ENCODE results near the gene PIP4K2A.

PIP4K2A gene

DNA sequence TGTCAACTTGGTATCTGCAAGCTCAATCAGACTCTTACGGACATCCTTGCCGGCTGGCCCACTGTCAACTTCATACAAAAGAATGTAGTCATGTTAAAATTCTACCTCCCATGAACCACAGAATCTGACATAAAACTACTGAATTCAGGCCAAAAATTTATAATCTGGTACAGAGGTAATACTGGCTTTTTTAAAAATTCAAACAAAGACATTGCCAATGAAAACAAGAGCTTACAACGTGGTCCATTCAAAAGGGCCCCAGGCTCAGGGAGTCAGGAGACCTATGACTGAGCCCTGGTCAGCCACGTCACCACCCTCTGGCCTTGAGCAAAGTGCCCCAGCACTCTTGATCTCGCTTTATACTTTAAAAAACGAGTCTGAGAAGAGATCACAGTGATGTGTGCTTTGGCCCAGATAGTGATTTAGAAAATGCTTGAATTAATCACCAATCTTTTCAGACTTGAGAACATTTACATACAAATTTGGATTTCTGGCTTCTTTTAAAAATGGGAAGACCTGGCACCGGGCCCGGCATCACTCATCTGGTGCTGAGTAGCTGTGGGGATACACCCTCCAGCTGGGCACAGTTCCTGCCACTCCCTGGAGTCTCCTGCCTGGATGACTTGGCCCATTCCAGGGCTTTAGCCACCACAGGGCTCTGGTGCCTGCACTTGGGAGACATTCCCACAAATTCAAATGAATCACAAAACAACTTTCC lies 94.1 kb downstream of the PIP4K2A start:
- DNase-seq (ENCODE audit: low read depth, low spot score) = peak; percentile 88

DNA sequence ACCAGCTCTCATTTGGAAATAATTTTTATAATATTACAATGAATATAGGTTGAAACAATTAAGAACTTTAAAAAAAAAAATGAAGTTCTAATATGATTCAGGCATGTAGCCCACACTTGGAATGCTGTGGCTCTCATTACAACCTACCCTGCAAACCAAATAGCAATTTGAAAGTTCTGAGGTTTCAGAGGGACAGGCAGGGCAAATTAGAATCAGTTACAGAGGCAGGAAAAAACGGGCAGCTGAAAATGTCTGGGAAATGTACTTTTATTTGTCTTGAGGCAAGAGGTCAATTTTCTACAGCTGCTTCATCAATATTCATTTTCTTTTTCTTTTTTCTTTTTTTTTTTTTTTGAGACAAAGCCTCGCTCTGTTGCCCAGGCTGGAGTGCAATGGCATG lies 95.3 kb downstream of the PIP4K2A start:
- no peak for DNase-seq (ENCODE audit: low read depth, low spot score)

- no peak for DNase-seq (ENCODE audit: low read depth, low spot score)
These were observed 96.1 kb downstream of the PIP4K2A start for GRCh38 chr10:22618078-22618785.

DNA sequence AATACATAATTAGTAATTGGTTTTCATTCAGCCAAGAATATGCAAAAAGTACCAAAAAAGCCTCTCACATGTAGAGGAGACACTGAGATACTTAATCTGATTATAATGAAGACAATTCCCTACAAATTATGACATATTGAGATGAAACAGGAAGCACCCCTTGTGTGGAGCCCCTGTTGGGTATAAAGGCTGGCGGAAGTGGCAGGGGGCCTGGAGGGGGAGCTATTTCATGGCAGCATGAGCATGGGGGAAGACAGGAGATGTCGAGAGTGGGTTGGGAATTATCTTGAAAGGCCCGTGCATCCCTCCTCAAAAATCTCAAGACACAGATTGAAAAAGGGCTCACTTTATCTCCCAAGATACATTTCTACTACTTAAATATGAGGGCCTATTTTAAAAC lies 96.9 kb downstream of the PIP4K2A start:
- DNase-seq (ENCODE audit: low read depth, low spot score) = no peak

DNA sequence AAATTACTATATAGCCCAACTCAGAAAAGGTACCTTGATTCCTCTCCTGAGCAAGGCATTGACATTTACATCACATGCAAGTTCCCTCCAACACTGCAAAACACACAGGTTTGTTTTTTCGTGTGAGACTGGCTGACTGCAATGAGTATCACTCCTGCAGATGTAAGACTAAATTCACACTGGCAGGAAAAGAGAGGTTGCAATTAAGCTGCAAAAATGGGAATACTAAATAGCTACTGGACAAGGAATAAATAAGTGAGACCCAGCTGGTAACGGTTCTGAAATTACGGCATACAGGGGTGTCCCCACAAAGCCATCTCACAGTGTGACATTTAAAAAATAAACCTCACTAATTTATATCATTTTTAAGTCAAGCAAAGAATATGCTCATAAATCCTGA lies 97.3 kb downstream of the PIP4K2A start:
- no peak for DNase-seq (ENCODE audit: low read depth, low spot score)

DNA sequence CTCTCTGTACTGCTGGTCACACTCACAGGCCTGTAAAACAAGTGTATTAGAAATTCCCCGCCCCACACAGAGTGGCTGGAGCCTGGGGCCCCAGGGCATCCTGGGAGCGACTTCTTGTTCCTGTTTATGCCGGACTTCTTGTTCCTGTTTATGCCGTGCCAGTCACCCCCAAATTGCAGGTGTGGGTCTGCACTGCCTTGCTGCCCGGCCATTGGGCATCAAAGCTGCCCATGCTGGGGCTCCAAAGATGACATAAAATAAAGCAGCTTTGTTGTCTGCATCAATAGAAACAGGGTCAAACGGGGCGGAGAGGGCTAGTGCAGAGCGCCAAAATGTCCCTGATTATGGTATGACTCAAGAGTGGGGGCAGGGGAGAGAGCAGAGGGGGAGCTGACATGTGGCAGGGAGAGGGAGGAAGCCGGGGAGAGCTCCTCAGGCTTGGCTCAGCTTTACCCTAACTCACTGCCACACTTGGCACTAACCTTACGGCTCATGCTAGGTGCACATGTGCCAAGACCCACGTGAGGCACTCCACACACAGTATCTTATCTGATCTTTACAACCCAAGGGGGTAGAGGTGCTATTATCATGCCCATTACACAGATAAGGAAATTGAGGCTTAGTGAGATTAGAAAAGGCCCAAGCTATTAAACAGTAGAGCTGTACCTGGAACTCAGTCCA lies 98.4 kb downstream of the PIP4K2A start:
- DNase-seq (ENCODE audit: low read depth, low spot score) = no peak

DNA sequence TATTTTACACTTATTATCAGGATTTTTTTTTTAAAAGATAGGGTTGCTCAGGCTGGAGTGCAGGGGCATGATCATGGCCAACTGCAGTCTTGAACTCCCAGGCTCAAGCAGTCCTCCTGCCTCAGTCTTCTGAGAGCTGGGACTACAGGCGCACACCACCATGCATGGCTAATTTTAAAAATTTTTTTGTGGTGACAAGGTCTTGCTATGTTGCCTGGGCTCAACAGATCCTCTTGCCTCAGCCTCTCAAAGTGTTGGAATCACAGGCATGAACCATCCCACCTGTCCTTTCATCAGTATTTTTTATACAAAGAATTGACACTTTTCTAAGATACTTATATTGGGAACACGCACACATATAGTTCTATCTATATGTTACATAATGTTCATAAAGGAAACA lies 99.3 kb downstream of the PIP4K2A start:
- DNase-seq (ENCODE audit: low read depth, low spot score) = no peak

DNA sequence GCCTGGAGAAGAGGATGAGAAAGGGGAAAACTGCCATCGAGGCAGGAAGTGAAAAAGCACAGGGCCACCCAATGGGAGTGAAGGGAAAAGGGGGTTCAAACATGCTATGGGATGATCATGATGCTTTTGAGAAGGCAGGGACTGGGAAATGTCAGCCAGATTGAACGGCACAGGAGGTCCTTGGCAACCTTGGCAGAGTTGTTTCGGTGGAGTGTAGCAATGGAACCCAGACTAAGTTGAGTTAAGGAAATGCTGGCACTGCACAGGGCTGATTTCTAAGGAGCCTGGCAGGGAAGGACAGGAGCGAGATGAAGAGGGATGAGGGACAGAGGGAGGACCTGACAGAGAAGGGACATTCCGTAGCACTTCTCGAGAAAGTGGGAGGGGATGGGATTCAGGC lies 101.4 kb downstream of the PIP4K2A start:
- DNase-seq (ENCODE audit: low read depth, low spot score) = no peak

DNA sequence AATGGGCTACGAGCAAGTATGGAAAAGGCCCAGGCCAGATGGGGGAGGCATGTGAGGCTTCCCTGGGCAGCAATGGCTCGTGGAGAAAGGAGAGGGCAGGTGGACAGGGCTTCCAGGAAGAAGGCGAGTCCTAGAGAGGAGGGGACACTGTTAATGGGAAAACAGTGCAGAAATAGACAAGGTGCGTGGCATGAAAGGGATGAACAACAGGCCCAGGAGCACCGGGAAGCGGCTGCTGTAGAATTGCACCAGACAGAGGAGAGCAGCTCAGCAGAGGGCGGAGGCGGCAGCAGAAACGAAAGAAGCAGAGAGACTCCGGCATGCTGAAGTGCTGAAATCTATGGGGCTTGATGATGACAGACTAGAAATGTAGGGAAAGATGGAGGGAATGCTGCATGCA lies 102.1 kb downstream of the PIP4K2A start:
- no peak for DNase-seq (ENCODE audit: low read depth, low spot score)

DNA sequence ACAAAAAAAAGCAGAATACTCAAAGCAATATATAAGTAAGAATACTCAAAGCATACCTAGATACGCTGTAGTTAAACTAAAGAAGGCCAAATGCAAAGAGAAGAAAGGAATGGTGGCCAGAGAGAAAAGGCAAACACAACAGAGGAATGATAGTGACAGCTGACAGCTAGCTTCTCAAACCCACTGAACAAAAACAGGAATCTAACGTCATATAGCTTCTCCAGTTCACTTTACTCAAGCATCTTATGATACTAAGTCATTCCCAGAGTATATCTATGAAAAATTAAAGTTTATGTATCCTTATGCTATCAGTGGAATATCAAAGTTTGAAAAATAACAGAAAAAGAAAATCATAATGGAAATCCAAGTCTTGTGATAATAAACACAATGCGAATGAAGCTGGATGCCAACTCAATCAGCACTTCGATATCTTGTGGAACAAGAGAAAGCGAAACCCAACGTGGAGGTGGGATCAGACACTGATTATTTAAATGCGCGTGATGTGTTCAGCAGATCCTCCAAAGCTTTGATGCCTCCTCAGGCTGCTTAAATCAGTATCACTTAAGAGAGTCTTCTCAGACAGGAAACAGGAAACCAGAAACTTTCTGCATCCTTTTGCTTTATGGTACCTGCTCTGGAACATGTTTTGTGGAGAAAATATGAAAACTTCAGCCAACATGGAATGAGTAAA lies 102.8 kb downstream of the PIP4K2A start:
- DNase-seq (ENCODE audit: low read depth, low spot score) = no peak

DNA sequence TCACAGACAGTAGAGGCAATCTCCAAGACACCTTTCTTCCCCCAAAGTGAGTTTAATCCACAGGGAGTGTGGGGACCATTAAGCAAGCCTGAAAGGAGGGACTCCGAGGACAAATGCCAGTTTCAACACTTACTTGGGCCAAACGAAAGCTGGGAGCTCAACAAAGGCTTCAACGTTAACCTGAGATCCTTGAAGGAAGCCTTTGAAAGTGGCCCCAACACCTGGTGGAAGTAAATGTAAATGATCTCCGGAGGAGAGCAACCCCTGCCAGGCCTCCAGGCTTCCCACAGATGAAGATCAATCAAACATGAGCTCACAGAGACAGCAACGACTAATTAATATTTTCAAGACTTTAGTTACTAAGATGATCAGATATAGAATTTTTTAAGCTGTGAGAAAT lies 103.8 kb downstream of the PIP4K2A start:
- DNase-seq (ENCODE audit: low read depth, low spot score) = no peak

- no peak for DNase-seq (ENCODE audit: low read depth, low spot score)
These were observed 104.5 kb downstream of the PIP4K2A start for GRCh38 chr10:22609719-22610465.

DNA sequence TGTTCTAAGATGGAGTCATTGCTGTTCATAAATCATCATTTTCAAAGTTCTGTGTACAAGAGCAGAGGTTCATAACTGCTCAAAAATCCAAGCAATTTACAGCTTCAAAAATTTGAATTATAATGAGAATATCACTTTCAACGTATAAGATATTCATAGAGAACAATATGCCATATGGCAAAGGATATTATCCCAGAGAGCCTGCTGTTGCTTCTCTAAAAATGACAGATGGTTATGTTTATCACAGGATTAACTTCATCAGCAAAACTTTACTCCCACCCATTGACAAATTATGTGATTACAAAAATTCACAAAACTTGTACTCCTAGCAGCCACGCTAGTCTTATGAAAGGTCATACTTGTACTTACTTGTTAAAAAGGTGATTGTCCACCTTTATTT lies 105.1 kb downstream of the PIP4K2A start:
- DNase-seq (ENCODE audit: low read depth, low spot score) = no peak

GRCh38 chr10:22607261-22607660 lies 107.1 kb downstream of the PIP4K2A start:
- DNase-seq (ENCODE audit: low read depth, low spot score) = no peak

DNA sequence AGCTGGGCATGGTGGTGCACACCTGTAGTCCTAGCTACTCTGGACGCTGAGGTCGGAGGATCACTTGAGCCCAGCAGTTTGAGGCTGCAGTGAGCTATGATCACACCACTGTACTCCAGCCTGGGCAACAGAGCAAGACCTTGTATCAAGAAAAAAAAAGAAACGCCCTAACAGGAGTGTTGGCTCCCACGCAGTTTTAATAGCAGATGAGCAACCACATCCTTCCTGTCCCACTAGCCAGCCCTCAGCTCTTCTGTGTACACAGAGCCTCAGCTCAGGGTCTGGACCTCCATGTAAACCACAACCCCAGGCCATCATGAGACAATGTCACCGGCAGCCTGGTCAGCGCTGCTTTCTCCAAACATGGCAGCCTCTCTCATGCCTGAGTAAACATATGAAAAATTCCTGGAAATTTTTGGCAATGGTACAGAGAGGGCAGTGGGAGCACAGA lies 108.2 kb downstream of the PIP4K2A start:
- no peak for DNase-seq (ENCODE audit: low read depth, low spot score)

DNA sequence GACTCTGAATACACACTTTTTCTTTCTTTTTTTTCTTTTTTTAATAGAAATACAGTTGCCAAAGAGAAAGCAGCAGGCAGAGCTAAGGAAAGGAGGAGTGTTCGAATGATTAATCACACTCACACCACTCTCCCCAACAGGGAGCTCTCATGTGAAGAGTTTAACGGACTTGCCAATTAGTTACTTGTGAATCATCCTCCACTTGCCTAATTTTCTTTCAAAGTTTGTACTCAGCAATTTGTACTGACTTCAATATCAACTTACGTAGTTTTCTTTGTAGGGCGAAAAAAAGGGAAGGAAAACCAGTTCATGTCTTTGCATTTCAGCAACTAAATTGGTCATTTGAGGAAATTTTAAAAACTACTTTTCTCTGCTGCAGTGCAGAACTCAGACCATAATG lies 109.2 kb downstream of the PIP4K2A start:
- no peak for DNase-seq (ENCODE audit: low read depth, low spot score)

- no peak for DNase-seq (ENCODE audit: low read depth, low spot score)
These were observed 109.8 kb downstream of the PIP4K2A start for GRCh38 chr10:22604344-22605126.

DNA sequence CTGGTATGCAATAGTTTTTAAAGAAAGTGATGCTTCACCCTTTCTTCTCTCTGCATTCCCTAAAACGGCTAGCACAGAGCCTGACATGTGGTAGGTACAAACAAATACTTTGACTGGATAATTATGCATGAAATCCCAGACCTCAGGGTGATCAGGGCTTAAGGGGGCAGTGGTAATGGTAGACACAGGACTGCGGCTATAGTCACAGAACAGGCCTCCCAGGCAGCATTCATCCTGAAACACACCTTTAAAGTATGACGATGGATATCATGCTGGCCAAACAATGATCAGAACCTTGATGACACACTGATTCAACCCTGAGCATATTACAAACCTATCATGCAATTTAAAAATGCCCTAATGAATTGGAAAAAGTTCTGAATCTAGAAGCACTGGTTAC lies 110.8 kb downstream of the PIP4K2A start:
- DNase-seq (ENCODE audit: low read depth, low spot score) = no peak

DNA sequence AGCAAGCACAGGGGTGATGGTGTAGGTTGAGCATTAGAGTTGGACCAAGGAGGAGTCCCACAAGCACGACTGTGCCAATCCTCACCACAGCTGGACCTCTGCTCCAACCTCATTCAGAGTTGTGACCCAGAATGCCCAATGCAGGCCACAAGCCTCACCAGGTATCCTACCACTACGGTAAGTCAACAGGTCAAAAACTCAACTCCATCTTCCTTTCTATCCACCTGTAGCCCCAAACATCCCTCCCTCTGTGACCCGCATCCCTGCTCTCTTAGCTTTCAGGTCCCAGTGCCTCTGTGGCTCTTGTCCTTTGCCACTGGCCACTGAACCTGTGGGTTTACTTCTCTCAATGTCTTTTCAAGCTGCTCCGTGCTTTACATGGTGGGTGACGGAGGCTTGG lies 112.8 kb downstream of the PIP4K2A start:
- DNase-seq (ENCODE audit: low read depth, low spot score) = no peak

DNA sequence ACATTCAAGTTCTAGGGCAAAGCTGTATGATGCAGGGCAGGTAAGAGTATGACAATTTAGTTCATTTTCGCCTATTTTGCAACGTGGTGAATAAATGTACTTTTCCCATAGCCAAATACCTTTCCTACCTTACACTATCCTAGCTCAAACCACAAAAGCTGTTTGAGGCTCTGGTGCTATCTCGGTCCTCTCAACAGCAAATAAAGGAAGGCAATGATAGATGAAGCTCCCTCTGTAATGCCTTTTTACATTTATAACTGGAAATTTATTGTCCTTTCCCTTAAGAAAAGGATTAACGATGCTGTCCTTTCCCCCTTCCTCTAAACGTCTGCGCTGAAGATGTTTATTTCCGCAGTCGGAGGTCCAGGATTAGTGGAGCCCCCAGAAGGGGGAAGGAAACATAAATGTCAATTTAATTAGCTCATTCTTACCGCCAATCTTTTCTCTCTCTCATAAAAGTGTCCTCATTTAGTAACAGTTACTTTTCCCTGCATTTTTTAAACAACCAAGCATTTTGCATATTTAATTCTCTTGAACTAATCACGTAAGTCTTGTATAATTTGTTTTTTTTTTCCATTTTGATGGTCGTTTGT lies 114.6 kb downstream of the PIP4K2A start:
- no peak for DNase-seq (ENCODE audit: low read depth, low spot score)

Measured in brain pericyte (primary cell).